NB4 (cell line): ENCODE measurements around the gene PUSL1.

Source experiments
- TF ChIP-seq, protein P1 (sequence below): IDR thresholded peaks from one replicate; pipeline ENCODE4 v1.5.1; 2012; ENCODE audit warnings: low read depth, low read length
- TF ChIP-seq, protein P2 (sequence below): IDR thresholded peaks from 2 replicates; pipeline ENCODE4 v1.6.1; 2011; ENCODE audit warnings: low read depth, low read length

DNA sequence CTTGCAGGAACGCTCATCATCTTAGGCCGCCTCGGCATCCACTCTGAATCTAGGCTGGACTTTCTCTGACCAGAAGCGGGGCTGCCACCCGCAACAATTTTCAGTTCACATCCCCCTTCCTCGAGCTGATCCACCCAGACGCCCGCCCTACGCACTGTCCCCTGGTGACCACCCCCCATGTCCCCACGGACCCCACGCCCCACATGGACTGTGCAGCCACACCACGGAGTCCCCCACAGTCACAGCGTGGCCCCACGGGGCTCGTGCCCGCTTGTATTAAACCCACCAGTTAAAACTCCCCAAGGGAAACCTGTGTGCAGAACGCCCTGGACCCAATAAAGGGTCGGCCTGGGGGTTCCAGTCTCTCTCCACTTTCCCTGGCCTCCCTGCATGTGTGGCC lies 48.9 kb upstream of the PUSL1 start:
- TF ChIP-seq, protein P1, sequence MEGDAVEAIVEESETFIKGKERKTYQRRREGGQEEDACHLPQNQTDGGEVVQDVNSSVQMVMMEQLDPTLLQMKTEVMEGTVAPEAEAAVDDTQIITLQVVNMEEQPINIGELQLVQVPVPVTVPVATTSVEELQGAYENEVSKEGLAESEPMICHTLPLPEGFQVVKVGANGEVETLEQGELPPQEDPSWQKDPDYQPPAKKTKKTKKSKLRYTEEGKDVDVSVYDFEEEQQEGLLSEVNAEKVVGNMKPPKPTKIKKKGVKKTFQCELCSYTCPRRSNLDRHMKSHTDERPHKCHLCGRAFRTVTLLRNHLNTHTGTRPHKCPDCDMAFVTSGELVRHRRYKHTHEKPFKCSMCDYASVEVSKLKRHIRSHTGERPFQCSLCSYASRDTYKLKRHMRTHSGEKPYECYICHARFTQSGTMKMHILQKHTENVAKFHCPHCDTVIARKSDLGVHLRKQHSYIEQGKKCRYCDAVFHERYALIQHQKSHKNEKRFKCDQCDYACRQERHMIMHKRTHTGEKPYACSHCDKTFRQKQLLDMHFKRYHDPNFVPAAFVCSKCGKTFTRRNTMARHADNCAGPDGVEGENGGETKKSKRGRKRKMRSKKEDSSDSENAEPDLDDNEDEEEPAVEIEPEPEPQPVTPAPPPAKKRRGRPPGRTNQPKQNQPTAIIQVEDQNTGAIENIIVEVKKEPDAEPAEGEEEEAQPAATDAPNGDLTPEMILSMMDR: no peak
- TF ChIP-seq, protein P2, sequence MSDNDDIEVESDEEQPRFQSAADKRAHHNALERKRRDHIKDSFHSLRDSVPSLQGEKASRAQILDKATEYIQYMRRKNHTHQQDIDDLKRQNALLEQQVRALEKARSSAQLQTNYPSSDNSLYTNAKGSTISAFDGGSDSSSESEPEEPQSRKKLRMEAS: no peak
